GM12878 (cell line): ENCODE results near the gene UXS1. TPM values are rescaled to one million over a fixed set of nuclear protein-coding genes. Genes with fewer than 3 reads are reported as not detected.

ENCODE experiments used
- ATAC-seq: fragments of 200-7000 bp; cut with Tn5 transposase; 3 replicates; pipeline ENCODE4 v1.9.1; 2020; ENCODE audit warnings: mild to moderate bottlenecking, moderate library complexity
- BruUV-seq: library from RNA; stranded (reverse); fragments of 400-500 nt; replicated peaks from 2 replicates; lab custom pipeline; 2021; lab: Mats Ljungman, UMichigan
- CTCF ChIA-PET: fragments of 300-600 bp; sonication (Branson Sonifier 250); formaldehyde crosslinking; extraction: SDS; loops from one replicate; lab custom pipeline; 2021; ENCODE audit warnings: inconsistent platforms; lab: Yijun Ruan, JAX
- POLR2A ChIA-PET: fragments of 350-600 bp; formaldehyde crosslinking; extraction: SDS; loops from one replicate; lab custom pipeline; 2021; ENCODE audit warnings: inconsistent platforms; lab: Charles Lee
- RAD21 ChIA-PET: fragments of 300-600 bp; sonication (Branson Sonifier 250); formaldehyde crosslinking; loops from one replicate; lab custom pipeline; 2023; ENCODE audit warnings: antibody characterized with exemption; ENCODE audit not compliant: unreplicated experiment; lab: Charles Lee
- SMC1A ChIA-PET: fragments of 300-600 bp; sonication (Branson Sonifier 250); formaldehyde crosslinking; loops from one replicate; lab custom pipeline; 2023; ENCODE audit not compliant: unreplicated experiment, uncharacterized antibody; lab: Charles Lee
- DNase-seq: peaks from one replicate; pipeline ENCODE4 v3.0.0-alpha.2; 2011; ENCODE audit warnings: low read depth, low spot score
- FAIRE-seq: peaks from 3 replicates; lab custom pipeline; 2011; peaks lifted over from hg19 to GRCh38; lab: Jason Lieb, UNC
- H2AFZ ChIP-seq: 2 replicates; pipeline ENCODE4 v1.6.0; 2011; ENCODE audit warnings: low read depth, low read length, control low read depth; ENCODE audit not compliant: control insufficient read depth
- H3K27ac ChIP-seq: 2 replicates; pipeline ENCODE4 v1.5.1; 2011; ENCODE audit warnings: control low read depth; ENCODE audit not compliant: control insufficient read depth, insufficient read depth
- H3K27me3 ChIP-seq, 2 experiments: replicated peaks in 1 of 2; 2 replicates each; pipeline versions ENCODE4 v1.6.0 to v1.6.1; 2011; ENCODE audit warnings: low read length in 1 of 2; ENCODE audit not compliant: control insufficient read depth in 2 of 2, insufficient read depth in 2 of 2
- H3K36me3 ChIP-seq, 2 experiments: 2 replicates each; pipeline ENCODE4 v1.5.1; 2011; ENCODE audit warnings: low read length in 1 of 2; ENCODE audit not compliant: control insufficient read depth in 2 of 2, insufficient read depth in 2 of 2
- H3K4me1 ChIP-seq: 2 replicates; pipeline ENCODE4 v1.6.1; 2011; ENCODE audit warnings: mild to moderate bottlenecking, low read length, moderate library complexity, mixed read lengths; ENCODE audit not compliant: control insufficient read depth, insufficient read depth
- H3K4me2 ChIP-seq: 2 replicates; pipeline ENCODE4 v1.6.0; 2011; ENCODE audit warnings: control low read depth; ENCODE audit not compliant: control insufficient read depth, insufficient read depth
- H3K4me3 ChIP-seq: fragments of 200-600 bp; sonication (generic); 2 replicates; pipeline ENCODE4 v1.5.1; 2016
- H3K79me2 ChIP-seq: 2 replicates; pipeline ENCODE4 v1.6.0; 2011; ENCODE audit warnings: low read length; ENCODE audit not compliant: control insufficient read depth, insufficient read depth
- H3K9ac ChIP-seq: 2 replicates; pipeline ENCODE4 v1.8.0; 2011; ENCODE audit warnings: low read length, control low read depth, mixed read lengths; ENCODE audit not compliant: control insufficient read depth, insufficient read depth
- H3K9me3 ChIP-seq: replicated peaks from 3 replicates; pipeline ENCODE4 v1.5.1; 2011; ENCODE audit warnings: mild to moderate bottlenecking, low read length; ENCODE audit not compliant: control insufficient read depth, insufficient read depth
- H4K20me1 ChIP-seq: 2 replicates; pipeline ENCODE4 v1.6.0; 2011; ENCODE audit not compliant: control insufficient read depth, insufficient read depth
- BRCA1 ChIP-seq: IDR thresholded peaks from 2 replicates; pipeline ENCODE4 v1.6.1; 2011; ENCODE audit warnings: low read depth, low read length, improper control_type of control experiment
- EED ChIP-seq: sonication (generic); IDR thresholded peaks from 2 replicates; pipeline ENCODE4 v1.6.1; 2016; ENCODE audit warnings: antibody characterized with exemption, low read depth
- NFYA ChIP-seq: IDR thresholded peaks from 2 replicates; pipeline ENCODE4 v1.6.1; 2011; ENCODE audit warnings: low read depth, mild to moderate bottlenecking, low read length, improper control_type of control experiment, borderline replicate concordance
- WGBS: methylation state at CpG from one replicate; pipeline ENCODE4 v1.1.6; 2016; ENCODE audit warnings: low lambda C conversion rate; ENCODE audit not compliant: insufficient replicate concordance, insufficient coverage; ENCODE audit errors: missing lambda C conversion rate; 5-methylcytosine and 5-hydroxymethylcytosine counted together
- in situ Hi-C: fragments of 300-500 bp; cut with MboI; formaldehyde crosslinking; loops from 9 replicates; pipeline ENCODE4 v1.14.3; 2018; ENCODE audit warnings: mixed read lengths
- intact Hi-C: fragments of 100-400 bp; cut with micrococcal nuclease; formaldehyde crosslinking; loops from one replicate; pipeline ENCODE4 v1.14.2; 2022; ENCODE audit not compliant: unreplicated experiment
- polyA plus RNA-seq, 11 experiments: library from polyadenylated mRNA; depleted of rRNA in 4 of 11; unstranded in 6 of 11; stranded (reverse) in 5 of 11; fragments of >200 nt; fragmentation: Nextera tagmentation in 4 of 11; fragmentation: Illumina TruSeq in 1 of 11; extraction: Ambion mirVana in 4 of 11; extraction: Trizol in 1 of 11; gene quantifications; 1 replicate in 1 of 11; 2 replicates in 10 of 11; pipeline versions ENCODE4 v1.2.1 to v1.2.3, GENCODE V29; 2011 to 2016; ENCODE audit warnings: inconsistent platforms in 2 of 11, missing spikeins in 2 of 11, low read depth in 1 of 11
- total RNA-seq, 4 experiments: library from RNA; depleted of rRNA in 3 of 4; stranded (reverse); fragments of >200 nt in 3 of 4; fragmentation: Illumina TruSeq in 1 of 4; extraction: Trizol in 1 of 4; gene quantifications; 2 replicates each; pipeline versions ENCODE4 v1.2.1 to v1.2.3, GENCODE V29; 2013 to 2021
- TF ChIP-seq, protein P1 (sequence below): fragments of 450-650 bp; IDR thresholded peaks from 2 replicates; pipeline ENCODE4 v1.6.1; 2017; ENCODE audit warnings: low read depth, mild to moderate bottlenecking, moderate library complexity

UXS1 gene
- total and polyA plus RNA-seq, 10 of the 15 experiments (the other 5 are each of a cell fraction or from before 2014, with no cell fraction given): 6.0 to 25.4 (median 24.0) TPM

DNA sequence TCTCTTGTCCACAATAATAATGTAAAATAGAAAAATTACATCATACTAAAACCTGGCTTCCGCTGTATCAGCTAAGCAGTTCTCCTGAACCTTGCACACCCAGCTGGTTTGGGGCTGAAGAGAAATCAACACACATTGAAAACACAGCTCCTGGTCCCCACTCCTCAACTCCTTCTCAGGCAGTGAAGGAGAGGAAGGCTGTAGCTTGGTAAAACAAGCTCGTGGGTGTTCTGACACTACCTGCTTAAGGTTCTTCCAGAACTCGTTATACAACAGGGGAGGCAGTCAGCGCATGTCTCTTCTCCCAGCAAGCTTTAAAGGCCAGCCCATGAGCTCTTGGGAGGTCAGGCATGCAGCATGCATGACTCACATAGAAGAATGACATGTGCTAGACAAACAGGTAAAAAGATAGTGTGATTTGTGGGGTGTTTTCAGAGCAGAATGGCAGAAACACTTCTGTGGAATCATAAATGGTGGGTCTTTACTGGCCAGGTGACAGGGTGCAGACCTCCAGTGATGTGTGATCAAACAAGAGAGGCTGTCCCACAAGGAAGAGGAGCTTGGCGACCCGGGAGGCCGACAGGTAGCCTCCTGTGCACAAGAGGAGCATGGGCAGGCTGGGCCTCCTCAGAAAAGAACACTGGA is 69.1 kb downstream of the UXS1 start:
- Histone ChIP-seq H4K20me1 (no peaks in the 10 kb centered on the region), H3K79me2 (no peaks in the 10 kb centered on the region), H3K4me2 (no peak overlapping the region), H2AFZ (no peak overlapping the region), H3K9me3 (no peaks in the 10 kb centered on the region), H3K9ac (no peak overlapping the region), H3K27me3 (no peaks in the 10 kb centered on the region), H3K27ac (no peak overlapping the region), H3K4me1 (no peaks in the 10 kb centered on the region), H3K36me3 (peaks cover 3 to 11% of the 10 kb centered on the region in 2 experiments; a peak in 3 of 4 replicates), H3K4me3 (no peak overlapping the region)
- no peak for TF ChIP-seq NFYA
- no peak for TF ChIP-seq EED
- TF ChIP-seq, protein P1, sequence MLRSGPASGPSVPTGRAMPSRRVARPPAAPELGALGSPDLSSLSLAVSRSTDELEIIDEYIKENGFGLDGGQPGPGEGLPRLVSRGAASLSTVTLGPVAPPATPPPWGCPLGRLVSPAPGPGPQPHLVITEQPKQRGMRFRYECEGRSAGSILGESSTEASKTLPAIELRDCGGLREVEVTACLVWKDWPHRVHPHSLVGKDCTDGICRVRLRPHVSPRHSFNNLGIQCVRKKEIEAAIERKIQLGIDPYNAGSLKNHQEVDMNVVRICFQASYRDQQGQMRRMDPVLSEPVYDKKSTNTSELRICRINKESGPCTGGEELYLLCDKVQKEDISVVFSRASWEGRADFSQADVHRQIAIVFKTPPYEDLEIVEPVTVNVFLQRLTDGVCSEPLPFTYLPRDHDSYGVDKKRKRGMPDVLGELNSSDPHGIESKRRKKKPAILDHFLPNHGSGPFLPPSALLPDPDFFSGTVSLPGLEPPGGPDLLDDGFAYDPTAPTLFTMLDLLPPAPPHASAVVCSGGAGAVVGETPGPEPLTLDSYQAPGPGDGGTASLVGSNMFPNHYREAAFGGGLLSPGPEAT: no peak
- no peak for TF ChIP-seq BRCA1
- in situ Hi-C loops (no loop called here), intact Hi-C loops (no loop called here)
- FAIRE-seq: no peak
- RAD21 ChIA-PET: no interaction called here
- 92% methylated on average over 7 of the region's 7 CpGs for WGBS
- POLR2A ChIA-PET: no interaction called here
- no peak for ATAC-seq
- DNase-seq: no peak
- BruUV-seq: no TSS peak
- SMC1A ChIA-PET: interaction anchor here (0.6 kb wide), 1 partner anchor 1870 kb away, joined by 3 read pairs; no protein-coding TSS in a partner anchor
- CTCF ChIA-PET: no interaction called here
